B cell (primary cell): ENCODE results near the gene TBX21. TPM values are rescaled to one million over a fixed set of nuclear protein-coding genes. Genes with fewer than 3 reads are reported as not detected.

ENCODE experiments used
- ATAC-seq: fragments of 200-7000 bp; cut with Tn5 transposase; one replicate; pipeline ENCODE4 v1.10.0; 2021; ENCODE audit warnings: low read depth, mild to moderate bottlenecking, moderate number of reproducible peaks, moderate library complexity
- CTCF ChIA-PET: fragments of 350-600 bp; sonication (Branson Sonifier 250); formaldehyde crosslinking; loops from one replicate; lab custom pipeline; 2021; ENCODE audit warnings: antibody characterized with exemption, inconsistent platforms; lab: Charles Lee
- POLR2A ChIA-PET: fragments of 350-600 bp; sonication (Branson Sonifier 250); formaldehyde crosslinking; loops from one replicate; lab custom pipeline; 2021; ENCODE audit warnings: antibody characterized with exemption; lab: Charles Lee
- DNase-seq: peaks from one replicate; pipeline ENCODE4 v3.0.0; 2013
- H2AFZ ChIP-seq: 2 replicates; pipeline ENCODE4 v1.6.1; 2012; ENCODE audit warnings: mild to moderate bottlenecking, low read depth, low read length; ENCODE audit not compliant: insufficient read depth, poor library complexity, severe bottlenecking
- H3K27ac ChIP-seq, 2 donors: 1 replicate in 1 of 2; 2 replicates in 1 of 2; pipeline ENCODE4 v1.5.1; 2012 to 2013; ENCODE audit warnings: low read length in 2 of 2, mild to moderate bottlenecking in 2 of 2, moderate library complexity in 1 of 2
- H3K27me3 ChIP-seq, 4 experiments: fragments of 200-600 bp in 1 of 4; sonication (generic) in 1 of 4; replicated peaks in 1 of 4; 1 replicate in 2 of 4; 2 replicates in 2 of 4; pipeline versions ENCODE4 v1.6.1 to v1.7.0; 2013 to 2016; ENCODE audit warnings: low read length in 3 of 4, mild to moderate bottlenecking in 2 of 4, mixed read lengths in 1 of 4, moderate library complexity in 1 of 4; ENCODE audit not compliant: insufficient read depth in 4 of 4, control insufficient read depth in 3 of 4; ENCODE audit errors: control extremely low read depth in 1 of 4
- H3K36me3 ChIP-seq, 2 experiments: replicated peaks in 1 of 2; 1 replicate in 1 of 2; 2 replicates in 1 of 2; pipeline versions ENCODE4 v1.6.1 to v1.7.1; 2013; ENCODE audit warnings: low read length in 1 of 2; ENCODE audit not compliant: insufficient read depth in 2 of 2, control insufficient read depth in 1 of 2; ENCODE audit errors: control extremely low read depth in 1 of 2, extremely low read depth in 1 of 2
- H3K4me1 ChIP-seq, 2 donors: fragments of 200-600 bp in 1 of 2; sonication (generic) in 1 of 2; 1 replicate in 1 of 2; 2 replicates in 1 of 2; pipeline versions ENCODE4 v1.5.1 to v1.6.1; 2013 to 2017; ENCODE audit warnings: low read length in 2 of 2; ENCODE audit not compliant: control insufficient read depth in 2 of 2, insufficient read depth in 2 of 2
- H3K4me2 ChIP-seq: replicated peaks from 2 replicates; pipeline ENCODE3; 2012; ENCODE audit warnings: mild to moderate bottlenecking, low read depth, low read length; ENCODE audit not compliant: poor library complexity, severe bottlenecking
- H3K4me3 ChIP-seq, 5 experiments: fragments of 200-600 bp in 1 of 5; sonication (generic) in 1 of 5; 1 replicate in 3 of 5; 2 replicates in 2 of 5; pipeline versions ENCODE4 v1.5.1 to v1.7.0; 2011 to 2016; ENCODE audit warnings: low read length in 4 of 5, mild to moderate bottlenecking in 4 of 5, low read depth in 2 of 5, control low read depth in 1 of 5, moderate library complexity in 1 of 5; ENCODE audit not compliant: insufficient read depth in 1 of 5; ENCODE audit errors: control extremely low read depth in 1 of 5, extremely low read depth in 1 of 5
- H3K79me2 ChIP-seq: fragments of 200-600 bp; sonication (generic); one replicate; pipeline ENCODE4 v1.6.0; 2016; ENCODE audit warnings: low read length; ENCODE audit not compliant: control insufficient read depth, insufficient read depth
- H3K9ac ChIP-seq: fragments of 200-600 bp; sonication (generic); 2 replicates; pipeline ENCODE4 v1.6.1; 2017; ENCODE audit warnings: mild to moderate bottlenecking, low read length, moderate library complexity
- H3K9me3 ChIP-seq, 3 donors: one replicate each; pipeline versions ENCODE4 v1.6.1 to v1.7.1; 2013; ENCODE audit warnings: low read length in 2 of 3; ENCODE audit not compliant: control insufficient read depth in 2 of 3, insufficient read depth in 1 of 3; ENCODE audit errors: control extremely low read depth in 1 of 3
- H4K20me1 ChIP-seq: 2 replicates; pipeline ENCODE4 v1.6.0; 2012; ENCODE audit warnings: mild to moderate bottlenecking, low read length; ENCODE audit not compliant: insufficient read depth, control insufficient read depth, poor library complexity, severe bottlenecking
- H3K27ac Mint-ChIP-seq: one replicate; pipeline ENCODE4 v1.8.0; 2021; ENCODE audit warnings: mixed read lengths
- H3K27me3 Mint-ChIP-seq: one replicate; pipeline ENCODE4 v1.8.0; 2021; ENCODE audit warnings: mixed read lengths
- H3K4me1 Mint-ChIP-seq: one replicate; pipeline ENCODE4 v1.8.0; 2021; ENCODE audit warnings: mixed read lengths
- H3K4me3 Mint-ChIP-seq: one replicate; pipeline ENCODE4 v1.8.0; 2021; ENCODE audit warnings: mixed read lengths
- H3K9me3 Mint-ChIP-seq: one replicate; pipeline ENCODE4 v1.8.0; 2022; ENCODE audit warnings: mixed read lengths; ENCODE audit not compliant: insufficient read depth
- EZH2 ChIP-seq: IDR thresholded peaks from 2 replicates; pipeline ENCODE4 v1.6.1; 2012; ENCODE audit warnings: borderline replicate concordance, low read depth, mild to moderate bottlenecking, moderate library complexity, low read length; ENCODE audit not compliant: insufficient read depth, poor library complexity, severe bottlenecking
- WGBS: methylation state at CpG from one replicate; pipeline ENCODE4 v1.1.5; 2013; ENCODE audit warnings: missing lambda C conversion rate; ENCODE audit not compliant: insufficient coverage; 5-methylcytosine and 5-hydroxymethylcytosine counted together
- intact Hi-C: fragments of 100-400 bp; cut with micrococcal nuclease; formaldehyde crosslinking; loops from one replicate; pipeline ENCODE4 v1.10.0; 2022
- polyA plus RNA-seq: library from polyadenylated mRNA; depleted of rRNA; stranded (reverse); fragments of >200 nt; gene quantifications from 2 replicates; pipeline ENCODE4 v1.2.3, GENCODE V29; 2012
- total RNA-seq, 2 donors: library from RNA; stranded (reverse); fragments of 120-200 nt in 1 of 2; gene quantifications; 1 replicate in 1 of 2; 2 replicates in 1 of 2; pipeline versions ENCODE4 v1.2.3 to v1.2.4, GENCODE V29; 2013 to 2022
- TF ChIP-seq, protein P1 (sequence below): fragments of 200-600 bp; IDR thresholded peaks from one replicate; pipeline ENCODE4 v1.8.0; 2022; ENCODE audit warnings: antibody characterized with exemption, mild to moderate bottlenecking

Gene TBX21
- total and polyA plus RNA-seq, 2 donors (not counting 1 experiment from before 2014, with no cell fraction given): 10.8 TPM

DNA sequence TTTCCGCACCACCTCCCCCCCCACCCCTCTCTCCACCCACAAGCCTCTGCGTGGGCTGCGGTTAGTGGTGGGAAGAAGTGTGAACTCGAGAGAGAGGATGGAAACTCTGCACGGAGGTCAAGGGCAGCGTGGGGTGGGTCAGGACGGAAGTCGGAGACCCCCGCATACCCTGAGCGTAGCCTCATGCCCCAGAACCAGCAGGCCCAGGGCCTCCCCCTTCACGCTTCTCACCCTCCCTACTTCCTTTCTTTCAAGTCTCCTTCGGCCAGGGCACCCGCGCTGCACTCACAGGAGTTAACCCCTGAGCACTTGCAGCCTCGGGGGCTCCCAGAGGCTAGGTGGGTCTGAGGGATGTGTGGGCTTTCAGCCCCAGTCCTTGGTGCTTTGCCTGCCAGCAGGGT, 29.8 kb upstream of the TBX21 start:
- H3K4me1 Mint-ChIP-seq: peaks cover 70% of the 10 kb centered on the region
- POLR2A ChIA-PET: no interaction called here
- H4K20me1 ChIP-seq: peaks cover 4% of the 10 kb centered on the region
- ATAC-seq (peak; percentile 41), DNase-seq (peak; percentile 66)
- CTCF ChIA-PET: interaction anchor here (2.2 to 7.0 kb wide), 2 partner anchors 12 to 40 kb away, joined by 6 to 108 read pairs; no protein-coding TSS in a partner anchor
- peak overlapping the region; percentile 65 for H3K4me3 Mint-ChIP-seq
- TF ChIP-seq EZH2: no peak
- TF ChIP-seq, protein P1, sequence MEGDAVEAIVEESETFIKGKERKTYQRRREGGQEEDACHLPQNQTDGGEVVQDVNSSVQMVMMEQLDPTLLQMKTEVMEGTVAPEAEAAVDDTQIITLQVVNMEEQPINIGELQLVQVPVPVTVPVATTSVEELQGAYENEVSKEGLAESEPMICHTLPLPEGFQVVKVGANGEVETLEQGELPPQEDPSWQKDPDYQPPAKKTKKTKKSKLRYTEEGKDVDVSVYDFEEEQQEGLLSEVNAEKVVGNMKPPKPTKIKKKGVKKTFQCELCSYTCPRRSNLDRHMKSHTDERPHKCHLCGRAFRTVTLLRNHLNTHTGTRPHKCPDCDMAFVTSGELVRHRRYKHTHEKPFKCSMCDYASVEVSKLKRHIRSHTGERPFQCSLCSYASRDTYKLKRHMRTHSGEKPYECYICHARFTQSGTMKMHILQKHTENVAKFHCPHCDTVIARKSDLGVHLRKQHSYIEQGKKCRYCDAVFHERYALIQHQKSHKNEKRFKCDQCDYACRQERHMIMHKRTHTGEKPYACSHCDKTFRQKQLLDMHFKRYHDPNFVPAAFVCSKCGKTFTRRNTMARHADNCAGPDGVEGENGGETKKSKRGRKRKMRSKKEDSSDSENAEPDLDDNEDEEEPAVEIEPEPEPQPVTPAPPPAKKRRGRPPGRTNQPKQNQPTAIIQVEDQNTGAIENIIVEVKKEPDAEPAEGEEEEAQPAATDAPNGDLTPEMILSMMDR: no peak
- WGBS: 0% methylated on average over 6 of the region's 15 CpGs
- H3K36me3 ChIP-seq: no peaks in the 10 kb centered on the region
- H3K4me3 ChIP-seq: peak overlapping the region in 3 of 5 experiments; percentile 28 to 56 (median 30)
- H3K4me2 ChIP-seq: peak overlapping the region; percentile 82
- no peaks in the 10 kb centered on the region for H3K27me3 ChIP-seq
- H3K4me1 ChIP-seq: peaks cover 51 to 81% of the 10 kb centered on the region in 2 donors
- no peaks in the 10 kb centered on the region for H3K9me3 ChIP-seq
- H3K27ac ChIP-seq: peak overlapping the region; percentile 16 to 45
- no peaks in the 10 kb centered on the region for H3K27me3 Mint-ChIP-seq
- intact Hi-C loops: loop anchor here (2.0 kb wide), 1 partner anchor 30 kb away; the partner anchor contains the start of gene TBX21
- peak overlapping the region; percentile 62 for H2AFZ ChIP-seq
- no peaks in the 10 kb centered on the region for H3K9me3 Mint-ChIP-seq
- peak overlapping the region; percentile 80 for H3K27ac Mint-ChIP-seq
- no peaks in the 10 kb centered on the region for H3K79me2 ChIP-seq
- H3K9ac ChIP-seq: peak overlapping the region; percentile 39

DNA sequence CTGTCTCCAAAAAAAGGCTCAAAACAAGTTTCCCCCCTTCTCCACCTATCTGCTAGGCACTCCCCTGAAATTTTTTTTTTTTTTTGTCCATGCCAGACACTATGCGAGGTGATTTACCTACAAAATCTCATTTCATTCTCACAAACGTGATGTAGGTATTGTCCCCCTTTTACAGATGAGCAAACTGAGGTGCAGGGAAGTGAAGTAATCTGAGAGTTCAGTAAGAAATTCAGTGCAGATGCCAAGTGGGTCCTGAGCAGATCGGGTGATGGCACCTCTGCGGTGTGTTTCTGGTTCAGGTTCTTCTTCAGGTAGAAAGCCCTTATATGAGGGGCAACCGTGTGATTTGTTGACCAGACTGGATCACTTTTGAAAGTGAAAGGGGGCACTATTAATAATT, 29.4 kb upstream of the TBX21 start:
- H3K4me1 ChIP-seq: peaks cover 51 to 77% of the 10 kb centered on the region in 2 donors
- no peaks in the 10 kb centered on the region for H3K36me3 ChIP-seq
- peaks cover 4% of the 10 kb centered on the region for H4K20me1 ChIP-seq
- H3K4me2 ChIP-seq: peak overlapping the region; percentile 82
- H3K27ac ChIP-seq: peak overlapping the region; percentile 16 to 45
- Mint-ChIP-seq H3K4me3 (peak overlapping the region; percentile 65), H3K4me1 (peaks cover 68% of the 10 kb centered on the region), H3K27me3 (no peaks in the 10 kb centered on the region), H3K9me3 (no peaks in the 10 kb centered on the region), H3K27ac (peak overlapping the region; percentile 80)
- 42% methylated on average over 3 of the region's 5 CpGs for WGBS
- no peak for ATAC-seq
- H3K9ac ChIP-seq: peak overlapping the region; percentile 39
- H3K79me2 ChIP-seq: no peaks in the 10 kb centered on the region
- no peak for TF ChIP-seq EZH2
- TF ChIP-seq, protein P1: no peak
- H2AFZ ChIP-seq: peak overlapping the region; percentile 62
- ChIA-PET POLR2A (no interaction called here), CTCF (interaction anchor here (0.9 to 2.2 kb wide), 6 partner anchors 9 to 186 kb away, joined by 3 to 11 read pairs (median 6); partner anchors contain the start of gene TBX21)
- H3K27me3 ChIP-seq: no peaks in the 10 kb centered on the region
- no peak for DNase-seq
- H3K4me3 ChIP-seq: peak overlapping the region in 4 of 5 experiments; percentile 4 to 56 (median 29)
- intact Hi-C loops: loop anchor here (2.0 kb wide), 1 partner anchor 29 kb away; the partner anchor contains the start of gene TBX21
- H3K9me3 ChIP-seq: no peaks in the 10 kb centered on the region
